Measurements from ENCODE around the gene ZNF628. TPM values are rescaled to one million over a fixed set of nuclear protein-coding genes. Genes with fewer than 3 reads are reported as not detected.

The ZNF628 gene
- total RNA-seq, 4 donors from 2014 or later = 5.1 to 16.6 (median 11.9) TPM

DNA sequence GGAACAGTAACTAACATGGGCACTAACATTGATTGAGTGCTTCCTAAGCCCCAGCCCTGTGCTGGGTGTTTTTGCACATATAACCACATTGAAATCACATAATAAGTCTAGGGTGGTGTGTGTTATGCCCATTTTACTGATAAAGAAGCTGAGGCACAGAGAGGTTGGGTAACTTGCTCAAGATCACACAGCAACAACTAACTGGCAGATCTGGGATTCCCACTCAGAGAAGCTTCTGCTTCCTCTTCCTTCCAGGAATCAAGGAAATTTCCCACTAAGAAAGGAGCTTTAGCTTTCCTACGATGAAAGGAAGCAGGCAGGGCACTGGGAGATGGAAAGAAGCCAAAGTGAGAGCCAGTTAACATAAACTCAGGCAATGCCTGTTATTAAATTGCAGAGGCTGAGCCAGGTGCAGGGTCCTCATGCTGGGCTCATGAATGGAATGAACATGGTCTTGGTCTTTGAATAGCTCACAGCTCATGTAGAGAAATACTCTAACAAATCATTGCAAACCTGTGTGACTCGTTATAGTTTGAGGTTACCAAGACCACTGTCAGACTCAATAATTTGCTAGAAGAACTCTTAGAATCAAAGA is 21.9 kb downstream of the ZNF628 start:
- TF ChIP-seq POLR2A (IDR thresholded peaks at IDR 0.05; ENCODE audit: low read depth) (no peak), EP300 (IDR thresholded peaks at IDR 0.05) (no peak), POLR2AphosphoS5 (IDR thresholded peaks at IDR 0.05) (no peak)
- TF ChIP-seq, protein P1, sequence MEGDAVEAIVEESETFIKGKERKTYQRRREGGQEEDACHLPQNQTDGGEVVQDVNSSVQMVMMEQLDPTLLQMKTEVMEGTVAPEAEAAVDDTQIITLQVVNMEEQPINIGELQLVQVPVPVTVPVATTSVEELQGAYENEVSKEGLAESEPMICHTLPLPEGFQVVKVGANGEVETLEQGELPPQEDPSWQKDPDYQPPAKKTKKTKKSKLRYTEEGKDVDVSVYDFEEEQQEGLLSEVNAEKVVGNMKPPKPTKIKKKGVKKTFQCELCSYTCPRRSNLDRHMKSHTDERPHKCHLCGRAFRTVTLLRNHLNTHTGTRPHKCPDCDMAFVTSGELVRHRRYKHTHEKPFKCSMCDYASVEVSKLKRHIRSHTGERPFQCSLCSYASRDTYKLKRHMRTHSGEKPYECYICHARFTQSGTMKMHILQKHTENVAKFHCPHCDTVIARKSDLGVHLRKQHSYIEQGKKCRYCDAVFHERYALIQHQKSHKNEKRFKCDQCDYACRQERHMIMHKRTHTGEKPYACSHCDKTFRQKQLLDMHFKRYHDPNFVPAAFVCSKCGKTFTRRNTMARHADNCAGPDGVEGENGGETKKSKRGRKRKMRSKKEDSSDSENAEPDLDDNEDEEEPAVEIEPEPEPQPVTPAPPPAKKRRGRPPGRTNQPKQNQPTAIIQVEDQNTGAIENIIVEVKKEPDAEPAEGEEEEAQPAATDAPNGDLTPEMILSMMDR (IDR thresholded peaks at IDR 0.05) = no peak
- H3K4me3 ChIP-seq = no peak overlapping the region
- H3K4me1 ChIP-seq = peaks cover 5 to 38% (median 19%) of the 10 kb centered on the region in 4 donors
- intact Hi-C loops (cut with DNase I) = no loop called here
- DNase-seq (ENCODE audit: extremely low spot score) = no peak
- H3K27me3 ChIP-seq = peaks cover 0 to 3% (median 0%) of the 10 kb centered on the region in 4 donors
- no peaks in the 10 kb centered on the region for H3K9me3 ChIP-seq
- H3K36me3 ChIP-seq = peaks cover 0 to 33% (median 27%) of the 10 kb centered on the region in 4 donors
- WGBS = 27% methylated on average over 2 of the region's 2 CpGs
- no peak overlapping the region for H3K27ac ChIP-seq (replicated peaks in 1 of 4)

DNA sequence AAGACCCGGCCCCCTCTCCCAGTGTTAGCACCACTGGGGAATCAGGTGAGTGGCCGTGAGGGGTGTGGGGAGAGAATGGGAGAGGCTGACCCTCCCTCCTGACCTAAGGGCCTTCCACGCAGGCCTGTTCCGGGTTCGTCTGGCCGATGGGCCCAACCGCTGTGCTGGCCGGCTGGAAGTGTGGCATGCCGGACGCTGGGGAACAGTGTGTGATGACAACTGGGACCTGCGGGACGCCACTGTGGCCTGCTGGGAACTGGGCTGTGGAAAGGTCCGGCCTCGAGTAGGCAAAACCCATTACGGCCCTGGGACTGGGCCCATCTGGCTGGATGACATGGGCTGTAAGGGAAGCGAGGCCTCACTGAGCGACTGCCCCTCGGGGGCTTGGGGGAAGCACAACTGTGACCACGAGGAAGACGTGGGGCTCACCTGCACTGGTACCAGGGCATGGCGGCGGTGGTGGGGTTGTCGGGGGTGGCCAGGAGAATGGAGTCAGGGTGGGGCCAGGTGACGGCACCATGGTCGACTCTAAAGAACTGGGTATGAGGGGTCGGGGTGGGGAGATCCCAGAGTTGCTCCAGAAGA is 24.0 kb downstream of the ZNF628 start:
- H3K27ac ChIP-seq (replicated peaks in 1 of 4) = no peak overlapping the region
- peaks cover 8 to 33% (median 17%) of the 10 kb centered on the region in 4 donors for H3K4me1 ChIP-seq
- H3K9me3 ChIP-seq = no peaks in the 10 kb centered on the region
- WGBS = 88% methylated on average over 18 of the region's 26 CpGs
- intact Hi-C loops (cut with DNase I) = loop anchor here (5.0 kb wide), 1 partner anchor 358 kb away; no protein-coding TSS in a partner anchor
- TF ChIP-seq, protein P1 (IDR thresholded peaks at IDR 0.05) = no peak
- TF ChIP-seq POLR2AphosphoS5 (IDR thresholded peaks at IDR 0.05) (no peak), EP300 (IDR thresholded peaks at IDR 0.05) (no peak), POLR2A (IDR thresholded peaks at IDR 0.05; ENCODE audit: low read depth) (no peak)
- peaks cover 0 to 3% (median 0%) of the 10 kb centered on the region in 4 donors for H3K27me3 ChIP-seq
- H3K4me3 ChIP-seq = no peak overlapping the region
- DNase-seq (ENCODE audit: extremely low spot score) = no peak
- peaks cover 0 to 33% (median 27%) of the 10 kb centered on the region in 4 donors for H3K36me3 ChIP-seq

DNA sequence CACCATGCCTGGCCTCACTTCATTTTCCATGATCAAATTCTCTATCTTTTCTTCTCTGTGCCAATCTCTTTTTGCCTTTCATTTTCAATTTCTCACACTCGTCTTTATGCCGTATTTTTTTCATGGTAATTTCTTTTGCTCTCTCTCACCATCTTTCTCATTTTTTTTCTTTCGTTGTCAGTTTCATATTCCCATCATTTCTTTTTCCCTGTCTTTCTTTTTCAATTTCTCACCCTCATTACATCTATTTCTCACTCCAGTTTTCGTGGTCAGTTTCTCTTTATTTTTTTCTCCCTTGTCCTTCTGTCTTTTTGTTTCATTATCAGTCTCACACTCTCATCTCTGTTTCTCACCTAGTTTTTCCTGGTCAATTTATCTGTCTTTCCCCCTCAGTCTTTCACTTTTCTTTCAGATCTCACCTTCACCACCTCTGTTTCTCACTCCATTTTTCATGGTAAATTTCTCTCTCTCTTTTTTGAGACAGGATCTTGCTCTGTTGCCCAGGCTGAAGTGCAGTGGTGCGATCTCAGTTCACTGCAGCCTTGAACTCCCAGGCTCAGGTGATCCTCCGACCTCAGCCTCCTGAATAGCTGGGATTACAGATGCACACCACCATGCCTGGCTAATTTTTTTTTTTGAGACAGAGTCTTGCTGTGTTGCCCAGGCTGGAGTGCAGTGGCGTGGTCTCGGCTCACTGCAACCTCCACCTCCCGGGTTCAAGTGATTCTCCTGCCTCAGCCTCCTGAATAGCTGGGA is 26.0 kb downstream of the ZNF628 start:
- Histone ChIP-seq H3K36me3 (peaks cover 0 to 33% (median 26%) of the 10 kb centered on the region in 4 donors), H3K9me3 (no peaks in the 10 kb centered on the region), H3K27ac (replicated peaks in 1 of 4) (no peak overlapping the region), H3K4me3 (no peak overlapping the region), H3K4me1 (peaks cover 8 to 31% (median 17%) of the 10 kb centered on the region in 4 donors), H3K27me3 (peaks cover 0 to 3% (median 0%) of the 10 kb centered on the region in 4 donors)
- TF ChIP-seq EP300 (IDR thresholded peaks at IDR 0.05) = no peak
- no peak for TF ChIP-seq POLR2A (IDR thresholded peaks at IDR 0.05; ENCODE audit: low read depth)
- TF ChIP-seq, protein P1 (IDR thresholded peaks at IDR 0.05) = no peak
- no peak for DNase-seq (ENCODE audit: extremely low spot score)
- intact Hi-C loops (cut with DNase I) = loop anchor here (5.0 kb wide), 1 partner anchor 360 kb away; no protein-coding TSS in a partner anchor
- 91% methylated on average over 9 of the region's 9 CpGs for WGBS

DNA sequence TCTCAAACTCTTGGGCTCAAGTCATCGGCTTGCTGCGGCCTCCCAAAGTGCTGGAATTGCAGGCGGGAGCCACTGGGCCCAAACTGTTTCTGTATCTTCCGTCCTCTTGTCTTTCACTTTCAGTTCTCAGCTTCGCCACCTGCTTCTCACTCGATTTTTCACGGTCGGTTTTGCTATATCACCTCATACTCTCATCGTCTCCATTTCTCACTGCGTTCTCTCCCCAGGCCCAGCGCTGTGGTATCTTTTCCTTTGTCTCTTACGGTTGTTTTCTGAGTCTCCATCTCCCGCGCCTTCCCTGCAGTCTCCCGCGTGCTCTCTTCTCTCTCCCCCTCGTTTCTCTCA is 26.7 kb downstream of the ZNF628 start:
- 77% methylated on average over 17 of the region's 17 CpGs for WGBS
- Histone ChIP-seq H3K4me3 (peak overlapping the region in 1 of 4 donors; percentile 62), H3K27ac (replicated peaks in 1 of 4) (peak overlapping the region in 1 of 4 donors; percentile 85), H3K9me3 (no peaks in the 10 kb centered on the region), H3K4me1 (peaks cover 8 to 27% (median 17%) of the 10 kb centered on the region in 4 donors), H3K27me3 (peaks cover 0 to 2% (median 0%) of the 10 kb centered on the region in 4 donors), H3K36me3 (peaks cover 0 to 30% (median 26%) of the 10 kb centered on the region in 4 donors)
- no peak for TF ChIP-seq POLR2A (IDR thresholded peaks at IDR 0.05; ENCODE audit: low read depth)
- TF ChIP-seq, protein P1 (IDR thresholded peaks at IDR 0.05) = no peak
- TF ChIP-seq EP300 (IDR thresholded peaks at IDR 0.05) = no peak
- no peak for TF ChIP-seq POLR2AphosphoS5 (IDR thresholded peaks at IDR 0.05)
- DNase-seq (ENCODE audit: extremely low spot score) = no peak
- intact Hi-C loops (cut with DNase I) = loop anchor here (5.0 kb wide), 1 partner anchor 361 kb away; no protein-coding TSS in a partner anchor
